Neural cell (in vitro differentiated cells): ENCODE data around the gene E2F1. TPM values are rescaled to one million over a fixed set of nuclear protein-coding genes. Genes with fewer than 3 reads are reported as not detected.
A peak's percentile ranks its signal among the peaks of the same experiment; 100 is the strongest.

Experiments
- H2AFZ ChIP-seq: fragments of 200-600, 300-800 bp; sonication (generic), shearing (Covaris generic); 2 replicates; pipeline ENCODE4 v1.6.0; 2014; ENCODE audit warnings: low read depth, mild to moderate bottlenecking, antibody characterized with exemption, low read length, moderate library complexity
- H3F3A ChIP-seq: fragments of 200-600 bp; shearing (Covaris generic); 2 replicates; pipeline ENCODE4 v1.6.1; 2016; ENCODE audit warnings: mild to moderate bottlenecking, moderate library complexity, mixed read lengths, antibody characterized with exemption, low read length; ENCODE audit not compliant: insufficient read depth, poor library complexity, severe bottlenecking
- H3K27ac ChIP-seq: fragments of 200-600, 300-800 bp; sonication (generic), shearing (Covaris generic); 2 replicates; pipeline ENCODE4 v1.5.1; 2014; ENCODE audit warnings: mild to moderate bottlenecking, low read length, moderate library complexity
- H3K27me3 ChIP-seq: fragments of 300-800, 200-600 bp; sonication (generic), shearing (Covaris generic); 2 replicates; pipeline ENCODE4 v1.6.0; 2014; ENCODE audit warnings: mild to moderate bottlenecking, low read depth, low read length, moderate library complexity; ENCODE audit not compliant: insufficient read depth
- H3K36me3 ChIP-seq: fragments of 300-800, 200-600 bp; sonication (generic), shearing (Covaris generic); 2 replicates; pipeline ENCODE4 v1.5.1; 2014; ENCODE audit warnings: mild to moderate bottlenecking, antibody characterized with exemption, low read length, moderate library complexity; ENCODE audit not compliant: insufficient read depth
- H3K4me2 ChIP-seq: fragments of 300-800, 200-600 bp; sonication (generic), shearing (Covaris generic); 2 replicates; pipeline ENCODE4 v1.6.0; 2014; ENCODE audit warnings: mild to moderate bottlenecking, low read length
- H3K4me3 ChIP-seq: fragments of 300-800, 200-600 bp; sonication (generic), shearing (Covaris generic); 2 replicates; pipeline ENCODE4 v1.5.1; 2014; ENCODE audit warnings: mild to moderate bottlenecking, low read length, moderate library complexity
- H3K79me2 ChIP-seq: fragments of 200-600 bp; shearing (Covaris generic); replicated peaks from 2 replicates; pipeline ENCODE4 v1.6.0; 2014; ENCODE audit warnings: mild to moderate bottlenecking, low read length, moderate library complexity; ENCODE audit not compliant: insufficient read depth
- H3K9ac ChIP-seq: fragments of 300-800, 200-600 bp; sonication (generic), shearing (Covaris generic); 2 replicates; pipeline ENCODE4 v1.6.1; 2016; ENCODE audit warnings: mild to moderate bottlenecking, low read length, mixed read lengths
- H3K9me2 ChIP-seq: fragments of 200-600 bp; shearing (Covaris generic); 2 replicates; pipeline ENCODE4 v1.6.1; 2016; ENCODE audit warnings: mild to moderate bottlenecking, low read length, mixed read lengths; ENCODE audit not compliant: insufficient read depth
- H3K9me3 ChIP-seq: fragments of 200-600, 300-800 bp; sonication (generic), shearing (Covaris generic); 2 replicates; pipeline ENCODE4 v1.6.1; 2016; ENCODE audit warnings: mild to moderate bottlenecking, mixed run types, low read length, moderate library complexity, mixed read lengths
- H4K20me1 ChIP-seq: fragments of 200-600 bp; shearing (Covaris generic); 2 replicates; pipeline ENCODE4 v1.6.1; 2016; ENCODE audit warnings: mild to moderate bottlenecking, mixed run types; ENCODE audit not compliant: insufficient read depth
- CTCF ChIP-seq: fragments of 450-650 bp; IDR thresholded peaks from 2 replicates; pipeline ENCODE4 v1.5.1; 2014; ENCODE audit warnings: antibody characterized with exemption, mild to moderate bottlenecking, moderate library complexity; ENCODE audit not compliant: poor library complexity, severe bottlenecking
- EP300 ChIP-seq: fragments of 450-650 bp; conservative IDR thresholded peaks from 2 replicates; pipeline ENCODE4 v1.6.1; 2014; ENCODE audit warnings: antibody characterized with exemption, mild to moderate bottlenecking, moderate library complexity; ENCODE audit not compliant: poor library complexity, severe bottlenecking
- EZH2 ChIP-seq: fragments of 200-600, 300-800 bp; shearing (Covaris generic), sonication (generic); IDR thresholded peaks from 2 replicates; pipeline ENCODE4 v1.6.1; 2014; ENCODE audit warnings: antibody characterized with exemption, low read length, borderline replicate concordance, mild to moderate bottlenecking; ENCODE audit not compliant: insufficient read depth, poor library complexity, severe bottlenecking
- MXI1 ChIP-seq: fragments of 450-650 bp; conservative IDR thresholded peaks from 2 replicates; pipeline ENCODE4 v1.6.1; 2014; ENCODE audit warnings: antibody characterized with exemption, mild to moderate bottlenecking; ENCODE audit not compliant: poor library complexity, severe bottlenecking
- POLR2AphosphoS5 ChIP-seq: IDR thresholded peaks from 2 replicates; pipeline ENCODE4 v1.6.1; 2012
- RAD21 ChIP-seq: fragments of 450-650 bp; conservative IDR thresholded peaks from 2 replicates; pipeline ENCODE4 v1.6.1; 2014; ENCODE audit warnings: antibody characterized with exemption, mild to moderate bottlenecking, moderate library complexity
- SMC3 ChIP-seq: fragments of 450-650 bp; conservative IDR thresholded peaks from 2 replicates; pipeline ENCODE4 v1.6.1; 2014; ENCODE audit warnings: antibody characterized with exemption, mild to moderate bottlenecking, moderate library complexity; ENCODE audit not compliant: poor library complexity
- TAF1 ChIP-seq: IDR thresholded peaks from 2 replicates; pipeline ENCODE4 v1.6.1; 2012; ENCODE audit warnings: low read depth
- polyA minus RNA-seq: library from RNA; depleted of rRNA, polyadenylated mRNA; stranded (reverse); fragments of >200 nt; gene quantifications from 2 replicates; pipeline ENCODE4 v1.2.3, GENCODE V29; 2014
- polyA plus RNA-seq: library from polyadenylated mRNA; depleted of rRNA; stranded (reverse); fragments of >200 nt; gene quantifications from 2 replicates; pipeline ENCODE4 v1.2.3, GENCODE V29; 2014
- TF ChIP-seq, protein P1 (sequence below): IDR thresholded peaks from 2 replicates; pipeline ENCODE4 v1.6.1; 2012; ENCODE audit warnings: borderline replicate concordance

Gene E2F1, protein sequence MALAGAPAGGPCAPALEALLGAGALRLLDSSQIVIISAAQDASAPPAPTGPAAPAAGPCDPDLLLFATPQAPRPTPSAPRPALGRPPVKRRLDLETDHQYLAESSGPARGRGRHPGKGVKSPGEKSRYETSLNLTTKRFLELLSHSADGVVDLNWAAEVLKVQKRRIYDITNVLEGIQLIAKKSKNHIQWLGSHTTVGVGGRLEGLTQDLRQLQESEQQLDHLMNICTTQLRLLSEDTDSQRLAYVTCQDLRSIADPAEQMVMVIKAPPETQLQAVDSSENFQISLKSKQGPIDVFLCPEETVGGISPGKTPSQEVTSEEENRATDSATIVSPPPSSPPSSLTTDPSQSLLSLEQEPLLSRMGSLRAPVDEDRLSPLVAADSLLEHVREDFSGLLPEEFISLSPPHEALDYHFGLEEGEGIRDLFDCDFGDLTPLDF
- 1.8 and 2.3 TPM in 2 replicates for polyA plus RNA-seq
- 1.5 and 2.0 TPM in 2 replicates for polyA minus RNA-seq

GRCh38 chr20:33686100-33686983 lies at the start of gene E2F1:
Gene E2F1 (minus strand): TSS chr20:33686385. CDS start chr20:33686264, 121 bp downstream.
- H3F3A ChIP-seq, result no peaks in the 10 kb centered on the region
- H3K9me2 ChIP-seq, result no peaks in the 10 kb centered on the region
- no peaks in the 10 kb centered on the region for H3K9me3 ChIP-seq
- no peaks in the 10 kb centered on the region for H3K36me3 ChIP-seq
- peak within 1 kb of the TSS; percentile 39 for H3K4me2 ChIP-seq
- H2AFZ ChIP-seq, result peak within 1 kb of the TSS; percentile 96
- no peaks in the 10 kb centered on the region for H3K27me3 ChIP-seq
- H3K4me3 ChIP-seq, result peak within 1 kb of the TSS; percentile 66
- TF ChIP-seq TAF1 (no peak), SMC3 (peak; percentile 53), EP300 (no peak), RAD21 (peak; percentile 27), MXI1 (peak; percentile 96), CTCF (peak; percentile 65), POLR2AphosphoS5 (peak; percentile 44), EZH2 (no peak)
- TF ChIP-seq, protein P1, sequence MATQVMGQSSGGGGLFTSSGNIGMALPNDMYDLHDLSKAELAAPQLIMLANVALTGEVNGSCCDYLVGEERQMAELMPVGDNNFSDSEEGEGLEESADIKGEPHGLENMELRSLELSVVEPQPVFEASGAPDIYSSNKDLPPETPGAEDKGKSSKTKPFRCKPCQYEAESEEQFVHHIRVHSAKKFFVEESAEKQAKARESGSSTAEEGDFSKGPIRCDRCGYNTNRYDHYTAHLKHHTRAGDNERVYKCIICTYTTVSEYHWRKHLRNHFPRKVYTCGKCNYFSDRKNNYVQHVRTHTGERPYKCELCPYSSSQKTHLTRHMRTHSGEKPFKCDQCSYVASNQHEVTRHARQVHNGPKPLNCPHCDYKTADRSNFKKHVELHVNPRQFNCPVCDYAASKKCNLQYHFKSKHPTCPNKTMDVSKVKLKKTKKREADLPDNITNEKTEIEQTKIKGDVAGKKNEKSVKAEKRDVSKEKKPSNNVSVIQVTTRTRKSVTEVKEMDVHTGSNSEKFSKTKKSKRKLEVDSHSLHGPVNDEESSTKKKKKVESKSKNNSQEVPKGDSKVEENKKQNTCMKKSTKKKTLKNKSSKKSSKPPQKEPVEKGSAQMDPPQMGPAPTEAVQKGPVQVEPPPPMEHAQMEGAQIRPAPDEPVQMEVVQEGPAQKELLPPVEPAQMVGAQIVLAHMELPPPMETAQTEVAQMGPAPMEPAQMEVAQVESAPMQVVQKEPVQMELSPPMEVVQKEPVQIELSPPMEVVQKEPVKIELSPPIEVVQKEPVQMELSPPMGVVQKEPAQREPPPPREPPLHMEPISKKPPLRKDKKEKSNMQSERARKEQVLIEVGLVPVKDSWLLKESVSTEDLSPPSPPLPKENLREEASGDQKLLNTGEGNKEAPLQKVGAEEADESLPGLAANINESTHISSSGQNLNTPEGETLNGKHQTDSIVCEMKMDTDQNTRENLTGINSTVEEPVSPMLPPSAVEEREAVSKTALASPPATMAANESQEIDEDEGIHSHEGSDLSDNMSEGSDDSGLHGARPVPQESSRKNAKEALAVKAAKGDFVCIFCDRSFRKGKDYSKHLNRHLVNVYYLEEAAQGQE, result no peak
- no peaks in the 10 kb centered on the region for H4K20me1 ChIP-seq
- H3K79me2 ChIP-seq, result peaks cover 10% of the 10 kb centered on the region
- H3K9ac ChIP-seq, result peak within 1 kb of the TSS; percentile 63
- peak within 1 kb of the TSS; percentile 56 for H3K27ac ChIP-seq
